IMR-90 (cell line): Measurements from ENCODE around the gene FBXO22. TPM values are rescaled to one million over a fixed set of nuclear protein-coding genes. Genes with fewer than 3 reads are reported as not detected.

Experiments
- ATAC-seq: fragments of 200-7000 bp; cut with Tn5 transposase; 2 replicates; pipeline ENCODE4 v1.9.1; 2020; ENCODE audit warnings: low read depth, mild to moderate bottlenecking, moderate library complexity
- BruUV-seq: library from RNA; stranded (reverse); fragments of 400-500 nt; replicated peaks from 2 replicates; lab custom pipeline; 2021; lab: Mats Ljungman, UMichigan
- CTCF ChIA-PET: fragments of 300-600 bp; formaldehyde crosslinking; extraction: SDS; loops from one replicate; lab custom pipeline; 2021; ENCODE audit warnings: antibody characterized with exemption; lab: Yijun Ruan, JAX
- POLR2A ChIA-PET: fragments of 300-600 bp; sonication (Branson Sonifier 250); formaldehyde crosslinking; loops from one replicate; lab custom pipeline; 2022; ENCODE audit warnings: antibody characterized with exemption; ENCODE audit not compliant: unreplicated experiment; lab: Charles Lee
- DNase-seq: peaks from one replicate; pipeline ENCODE4 v3.0.0; 2013
- H2AFZ ChIP-seq: replicated peaks from 2 replicates; pipeline ENCODE3; 2013; ENCODE audit warnings: low read length, mild to moderate bottlenecking; ENCODE audit not compliant: poor library complexity
- H2AK5ac ChIP-seq: 2 replicates; pipeline ENCODE4 v1.6.1; 2013; ENCODE audit warnings: low read depth, low read length, inconsistent platforms
- H2AK9ac ChIP-seq: replicated peaks from 2 replicates; pipeline ENCODE3; 2013; ENCODE audit warnings: mild to moderate bottlenecking, low read depth, low read length, moderate library complexity; ENCODE audit not compliant: poor library complexity
- H2BK120ac ChIP-seq: 2 replicates; pipeline ENCODE4 v1.6.1; 2013; ENCODE audit warnings: low read depth, low read length, inconsistent platforms
- H2BK15ac ChIP-seq: 3 replicates; pipeline ENCODE4 v1.6.1; 2013; ENCODE audit warnings: low read depth, low read length, inconsistent platforms
- H2BK20ac ChIP-seq: 2 replicates; pipeline ENCODE4 v1.6.1; 2013; ENCODE audit warnings: low read depth, mild to moderate bottlenecking, inconsistent platforms, low read length, moderate library complexity
- H2BK5ac ChIP-seq: 2 replicates; pipeline ENCODE4 v1.6.1; 2013; ENCODE audit warnings: mild to moderate bottlenecking, low read depth, low read length, inconsistent platforms; ENCODE audit not compliant: poor library complexity, severe bottlenecking
- H3K14ac ChIP-seq: replicated peaks from 2 replicates; pipeline ENCODE4 v1.6.1; 2013; ENCODE audit warnings: low read depth, low read length, inconsistent platforms
- H3K18ac ChIP-seq: 2 replicates; pipeline ENCODE4 v1.6.1; 2013; ENCODE audit warnings: low read depth, low read length, control low read depth
- H3K23ac ChIP-seq: 2 replicates; pipeline ENCODE4 v1.6.1; 2013; ENCODE audit warnings: low read depth, low read length, inconsistent platforms
- H3K27ac ChIP-seq: 2 replicates; pipeline ENCODE4 v1.5.1; 2013; ENCODE audit warnings: mild to moderate bottlenecking, control low read depth, low read length; ENCODE audit not compliant: insufficient read depth
- H3K27me3 ChIP-seq: 2 replicates; pipeline ENCODE4 v1.6.1; 2013; ENCODE audit warnings: low read length; ENCODE audit not compliant: control insufficient read depth, insufficient read depth
- H3K36me3 ChIP-seq: 2 replicates; pipeline ENCODE4 v1.6.1; 2013; ENCODE audit warnings: low read length, mixed read lengths; ENCODE audit not compliant: control insufficient read depth, insufficient read depth
- H3K4ac ChIP-seq: 2 replicates; pipeline ENCODE4 v1.6.1; 2013; ENCODE audit warnings: low read depth, low read length, inconsistent platforms
- H3K4me1 ChIP-seq: 2 replicates; pipeline ENCODE4 v1.6.1; 2013; ENCODE audit warnings: low read length, mixed read lengths; ENCODE audit not compliant: control insufficient read depth, insufficient read depth
- H3K4me2 ChIP-seq: 2 replicates; pipeline ENCODE4 v1.6.1; 2013; ENCODE audit warnings: low read depth, mild to moderate bottlenecking, control low read depth, low read length, moderate library complexity
- H3K4me3 ChIP-seq: 2 replicates; pipeline ENCODE4 v1.5.1; 2013; ENCODE audit warnings: low read depth, mild to moderate bottlenecking, control low read depth, low read length, moderate library complexity; ENCODE audit not compliant: insufficient read depth
- H3K56ac ChIP-seq: 2 replicates; pipeline ENCODE4 v1.6.1; 2013; ENCODE audit warnings: low read length, inconsistent platforms; ENCODE audit not compliant: insufficient read depth; ENCODE audit errors: extremely low read depth
- H3K79me1 ChIP-seq, 2 experiments: 2 replicates each; pipeline ENCODE4 v1.6.1; 2013; ENCODE audit warnings: low read length in 2 of 2, inconsistent platforms in 1 of 2, low read depth in 1 of 2
- H3K9ac ChIP-seq: 2 replicates; pipeline ENCODE4 v1.6.1; 2013; ENCODE audit warnings: low read depth, low read length, control low read depth
- H3K9me1 ChIP-seq: 2 replicates; pipeline ENCODE4 v1.6.1; 2013; ENCODE audit warnings: low read length, inconsistent platforms; ENCODE audit not compliant: insufficient read depth
- H3K9me3 ChIP-seq: 2 replicates; pipeline ENCODE4 v1.6.1; 2013; ENCODE audit warnings: low read length; ENCODE audit not compliant: control insufficient read depth, insufficient read depth
- H4K20me1 ChIP-seq: 2 replicates; pipeline ENCODE4 v1.6.1; 2013; ENCODE audit warnings: low read length, inconsistent platforms; ENCODE audit not compliant: insufficient read depth
- H4K5ac ChIP-seq: 2 replicates; pipeline ENCODE4 v1.6.1; 2013; ENCODE audit warnings: mild to moderate bottlenecking, low read depth, low read length, control low read depth
- H4K8ac ChIP-seq, 2 experiments: 2 replicates each; pipeline ENCODE4 v1.6.1; 2013; ENCODE audit warnings: low read depth in 2 of 2, low read length in 2 of 2, control low read depth in 1 of 2, inconsistent platforms in 1 of 2
- H4K91ac ChIP-seq: 2 replicates; pipeline ENCODE4 v1.6.1; 2013; ENCODE audit warnings: low read depth, low read length, inconsistent platforms; ENCODE audit not compliant: insufficient read depth
- BHLHE40 ChIP-seq: fragments of 150-350 bp; IDR thresholded peaks from 2 replicates; pipeline ENCODE4 v1.6.1; 2016; ENCODE audit warnings: mild to moderate bottlenecking, low read depth, low read length
- CEBPB ChIP-seq: IDR thresholded peaks from 2 replicates; pipeline ENCODE4 v1.6.1; 2012; ENCODE audit warnings: low read depth, low read length, improper control_type of control experiment
- CHD1 ChIP-seq: IDR thresholded peaks from 2 replicates; pipeline ENCODE4 v1.6.1; 2012; ENCODE audit warnings: low read depth, low read length, improper control_type of control experiment
- MAZ ChIP-seq: IDR thresholded peaks from 2 replicates; pipeline ENCODE4 v1.6.1; 2012; ENCODE audit warnings: low read depth, mild to moderate bottlenecking, low read length, improper control_type of control experiment, moderate library complexity, borderline replicate concordance
- NFE2L2 ChIP-seq: fragments of 150-350 bp; IDR thresholded peaks from 2 replicates; pipeline ENCODE4 v1.6.1; 2016; ENCODE audit warnings: low read depth, mild to moderate bottlenecking, low read length
- POLR2A ChIP-seq: IDR thresholded peaks from 2 replicates; pipeline ENCODE4 v1.6.1; 2012; ENCODE audit warnings: mild to moderate bottlenecking, low read depth, low read length
- RFX5 ChIP-seq: IDR thresholded peaks from 2 replicates; pipeline ENCODE4 v1.8.0; 2012; ENCODE audit warnings: low read depth, mild to moderate bottlenecking, low read length, moderate library complexity
- WGBS, 2 experiments: methylation state at CpG; one replicate each; pipeline versions ENCODE4 v1.1.5 to v1.1.7; 2013; ENCODE audit warnings: missing lambda C conversion rate in 2 of 2; ENCODE audit not compliant: insufficient read length in 1 of 2; ENCODE audit errors: extremely low coverage in 2 of 2; 5-methylcytosine and 5-hydroxymethylcytosine counted together
- dilution Hi-C: fragments of 300-500 bp; cut with HindIII; formaldehyde crosslinking; loops from one replicate; pipeline ENCODE4 v1.14.3; 2018; ENCODE audit warnings: low sequenced_read_pairs; ENCODE audit not compliant: unreplicated experiment
- in situ Hi-C: fragments of 300-500 bp; cut with MboI; formaldehyde crosslinking; loops from 3 replicates; pipeline ENCODE4 v1.14.3; 2019; ENCODE audit warnings: low sequenced_read_pairs, inconsistent platforms, mixed read lengths
- intact Hi-C: fragments of 100-400 bp; cut with micrococcal nuclease; formaldehyde crosslinking; loops from 2 replicates; pipeline ENCODE4 v1.10.0; 2022
- polyA plus RNA-seq, 3 experiments: library from polyadenylated mRNA; depleted of rRNA; stranded (reverse); fragments of >200 nt; gene quantifications; 2 replicates each; pipeline ENCODE4 v1.2.3, GENCODE V29; 2012; ENCODE audit warnings: low replicate concordance in 1 of 3
- total RNA-seq: library from RNA; depleted of rRNA; stranded (reverse); fragments of >200 nt; gene quantifications from 2 replicates; pipeline ENCODE4 v1.2.3, GENCODE V29; 2012

The FBXO22 gene
- total and polyA plus RNA-seq, 2 of the 4 experiments (the other 2 are of a cell fraction) = 22.4 to 45.2 TPM

DNA sequence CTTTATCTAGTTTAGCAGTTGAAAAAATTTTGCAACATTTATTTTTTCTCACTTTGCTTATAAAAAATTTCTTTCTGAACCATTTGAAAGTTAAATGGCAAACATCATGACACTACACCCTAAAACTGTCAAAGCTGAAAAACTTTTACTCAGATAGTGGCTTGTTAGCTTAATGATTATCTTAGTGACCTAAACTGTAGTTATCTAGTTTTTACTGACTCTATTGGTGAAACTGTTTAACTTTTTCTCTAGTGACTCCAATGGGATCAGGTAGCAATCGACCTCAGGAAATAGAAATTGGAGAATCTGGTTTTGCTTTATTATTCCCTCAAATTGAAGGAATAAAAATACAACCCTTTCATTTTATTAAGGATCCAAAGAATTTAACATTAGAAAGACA, 13.3 kb downstream of the FBXO22 start:
- CTCF ChIA-PET = interaction anchor here (1.1 kb wide), 1 partner anchor 105 kb away, joined by 3 read pairs; no protein-coding TSS in a partner anchor
- Histone ChIP-seq H2AK9ac (no peak overlapping the region), H4K8ac (no peak overlapping the region), H3K4me1 (no peaks in the 10 kb centered on the region), H3K4me2 (no peak overlapping the region), H2BK5ac (no peak overlapping the region), H3K36me3 (peaks cover 14% of the 10 kb centered on the region), H3K9me3 (no peaks in the 10 kb centered on the region), H3K9ac (no peak overlapping the region), H2BK20ac (no peak overlapping the region), H3K14ac (no peak overlapping the region), H2AFZ (no peak overlapping the region), H3K27me3 (no peaks in the 10 kb centered on the region), H4K20me1 (peaks cover 20% of the 10 kb centered on the region), H3K9me1 (peaks cover 1% of the 10 kb centered on the region), H2BK15ac (no peak overlapping the region), H2AK5ac (no peak overlapping the region), H3K4ac (no peak overlapping the region), H2BK120ac (no peak overlapping the region), H3K56ac (no peak overlapping the region), H3K27ac (no peak overlapping the region), H3K79me1 (peaks cover 17 to 51% of the 10 kb centered on the region in 2 experiments), H4K5ac (no peak overlapping the region), H3K23ac (no peak overlapping the region), H3K4me3 (no peak overlapping the region), H3K18ac (no peak overlapping the region), H4K91ac (no peak overlapping the region)
- no TSS peak for BruUV-seq
- DNase-seq = no peak
- intact Hi-C loops (no loop called here), in situ Hi-C loops (no loop called here), dilution Hi-C loops (no loop called here)
- no CpG with 5 or more reads among the region's 1 CpG for WGBS, 2 experiments
- TF ChIP-seq NFE2L2 = no peak
- no peak for TF ChIP-seq CHD1
- no peak for TF ChIP-seq POLR2A
- no peak for TF ChIP-seq CEBPB
- no peak for TF ChIP-seq RFX5
- TF ChIP-seq BHLHE40 = no peak
- TF ChIP-seq MAZ = no peak
- no peak for ATAC-seq
- POLR2A ChIA-PET = no interaction called here
